ENCODE data around the gene WDPCP. TPM values are rescaled to one million over a fixed set of nuclear protein-coding genes. Genes with fewer than 3 reads are reported as not detected.

The WDPCP gene
- total and polyA plus RNA-seq, 2 of the 13 experiments (the other 11 are each of a cell fraction or from before 2014, with no cell fraction given), result 2.9 to 5.2 TPM

DNA sequence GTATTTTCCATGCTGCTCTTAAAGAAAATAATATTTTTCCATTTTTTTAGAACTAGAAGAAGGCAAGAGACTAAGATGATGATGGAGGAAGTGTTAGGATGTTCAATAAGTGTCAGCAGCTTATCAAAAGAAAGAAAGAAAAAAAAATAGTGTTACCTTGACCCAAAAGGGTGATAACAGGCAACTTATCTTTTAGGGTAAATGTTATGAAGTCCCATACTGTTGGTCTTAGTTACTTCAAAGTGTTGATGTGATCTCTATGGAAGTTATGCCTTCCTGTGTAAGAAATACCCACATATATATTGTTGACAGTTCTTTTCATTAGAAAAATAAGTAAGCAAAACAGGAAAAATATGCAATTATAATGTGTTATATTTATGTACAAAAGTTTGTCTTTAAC lies 394.1 kb downstream of the WDPCP start (continued):
- TF ChIP-seq, protein P1, sequence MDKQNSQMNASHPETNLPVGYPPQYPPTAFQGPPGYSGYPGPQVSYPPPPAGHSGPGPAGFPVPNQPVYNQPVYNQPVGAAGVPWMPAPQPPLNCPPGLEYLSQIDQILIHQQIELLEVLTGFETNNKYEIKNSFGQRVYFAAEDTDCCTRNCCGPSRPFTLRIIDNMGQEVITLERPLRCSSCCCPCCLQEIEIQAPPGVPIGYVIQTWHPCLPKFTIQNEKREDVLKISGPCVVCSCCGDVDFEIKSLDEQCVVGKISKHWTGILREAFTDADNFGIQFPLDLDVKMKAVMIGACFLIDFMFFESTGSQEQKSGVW (CRISPR knock-in tag; IDR thresholded peaks at IDR 0.05; ENCODE audit: borderline replicate concordance), result no peak
- peak; percentile 13; the same call in 1 of the 2 replicates for TF ChIP-seq ATF1 (CRISPR knock-in tag; IDR thresholded peaks at IDR 0.05)
- TF ChIP-seq ZNF160 (CRISPR knock-in tag; IDR thresholded peaks at IDR 0.05), result no peak
- no peak for TF ChIP-seq CREB1 (IDR thresholded peaks at IDR 0.05)
- TF ChIP-seq CREB1 (CRISPR knock-in tag; IDR thresholded peaks at IDR 0.05), result no peak
- no peak for TF ChIP-seq ZNF746 (CRISPR knock-in tag; IDR thresholded peaks at IDR 0.05)
- TF ChIP-seq SNRNP70 (IDR thresholded peaks at IDR 0.05; ENCODE audit: low read depth, low read length), result no peak
- TF ChIP-seq, protein P2, sequence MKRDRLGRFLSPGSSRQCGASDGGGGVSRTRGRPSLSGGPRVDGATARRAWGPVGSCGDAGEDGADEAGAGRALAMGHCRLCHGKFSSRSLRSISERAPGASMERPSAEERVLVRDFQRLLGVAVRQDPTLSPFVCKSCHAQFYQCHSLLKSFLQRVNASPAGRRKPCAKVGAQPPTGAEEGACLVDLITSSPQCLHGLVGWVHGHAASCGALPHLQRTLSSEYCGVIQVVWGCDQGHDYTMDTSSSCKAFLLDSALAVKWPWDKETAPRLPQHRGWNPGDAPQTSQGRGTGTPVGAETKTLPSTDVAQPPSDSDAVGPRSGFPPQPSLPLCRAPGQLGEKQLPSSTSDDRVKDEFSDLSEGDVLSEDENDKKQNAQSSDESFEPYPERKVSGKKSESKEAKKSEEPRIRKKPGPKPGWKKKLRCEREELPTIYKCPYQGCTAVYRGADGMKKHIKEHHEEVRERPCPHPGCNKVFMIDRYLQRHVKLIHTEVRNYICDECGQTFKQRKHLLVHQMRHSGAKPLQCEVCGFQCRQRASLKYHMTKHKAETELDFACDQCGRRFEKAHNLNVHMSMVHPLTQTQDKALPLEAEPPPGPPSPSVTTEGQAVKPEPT (CRISPR knock-in tag; IDR thresholded peaks at IDR 0.05; ENCODE audit: low read depth), result no peak
- TF ChIP-seq FOSL2 (CRISPR knock-in tag; IDR thresholded peaks at IDR 0.05), result no peak
- TF ChIP-seq, protein P3, sequence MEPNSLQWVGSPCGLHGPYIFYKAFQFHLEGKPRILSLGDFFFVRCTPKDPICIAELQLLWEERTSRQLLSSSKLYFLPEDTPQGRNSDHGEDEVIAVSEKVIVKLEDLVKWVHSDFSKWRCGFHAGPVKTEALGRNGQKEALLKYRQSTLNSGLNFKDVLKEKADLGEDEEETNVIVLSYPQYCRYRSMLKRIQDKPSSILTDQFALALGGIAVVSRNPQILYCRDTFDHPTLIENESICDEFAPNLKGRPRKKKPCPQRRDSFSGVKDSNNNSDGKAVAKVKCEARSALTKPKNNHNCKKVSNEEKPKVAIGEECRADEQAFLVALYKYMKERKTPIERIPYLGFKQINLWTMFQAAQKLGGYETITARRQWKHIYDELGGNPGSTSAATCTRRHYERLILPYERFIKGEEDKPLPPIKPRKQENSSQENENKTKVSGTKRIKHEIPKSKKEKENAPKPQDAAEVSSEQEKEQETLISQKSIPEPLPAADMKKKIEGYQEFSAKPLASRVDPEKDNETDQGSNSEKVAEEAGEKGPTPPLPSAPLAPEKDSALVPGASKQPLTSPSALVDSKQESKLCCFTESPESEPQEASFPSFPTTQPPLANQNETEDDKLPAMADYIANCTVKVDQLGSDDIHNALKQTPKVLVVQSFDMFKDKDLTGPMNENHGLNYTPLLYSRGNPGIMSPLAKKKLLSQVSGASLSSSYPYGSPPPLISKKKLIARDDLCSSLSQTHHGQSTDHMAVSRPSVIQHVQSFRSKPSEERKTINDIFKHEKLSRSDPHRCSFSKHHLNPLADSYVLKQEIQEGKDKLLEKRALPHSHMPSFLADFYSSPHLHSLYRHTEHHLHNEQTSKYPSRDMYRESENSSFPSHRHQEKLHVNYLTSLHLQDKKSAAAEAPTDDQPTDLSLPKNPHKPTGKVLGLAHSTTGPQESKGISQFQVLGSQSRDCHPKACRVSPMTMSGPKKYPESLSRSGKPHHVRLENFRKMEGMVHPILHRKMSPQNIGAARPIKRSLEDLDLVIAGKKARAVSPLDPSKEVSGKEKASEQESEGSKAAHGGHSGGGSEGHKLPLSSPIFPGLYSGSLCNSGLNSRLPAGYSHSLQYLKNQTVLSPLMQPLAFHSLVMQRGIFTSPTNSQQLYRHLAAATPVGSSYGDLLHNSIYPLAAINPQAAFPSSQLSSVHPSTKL (CRISPR knock-in tag; IDR thresholded peaks at IDR 0.05), result peak; percentile 97
- no peak for TF ChIP-seq GPN1 (CRISPR knock-in tag; IDR thresholded peaks at IDR 0.05; ENCODE audit: borderline replicate concordance)
- TF ChIP-seq NFIC (IDR thresholded peaks at IDR 0.05; ENCODE audit: low read length), result peak; percentile 95
- TF ChIP-seq, protein P4, sequence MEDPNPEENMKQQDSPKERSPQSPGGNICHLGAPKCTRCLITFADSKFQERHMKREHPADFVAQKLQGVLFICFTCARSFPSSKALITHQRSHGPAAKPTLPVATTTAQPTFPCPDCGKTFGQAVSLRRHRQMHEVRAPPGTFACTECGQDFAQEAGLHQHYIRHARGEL (CRISPR knock-in tag; IDR thresholded peaks at IDR 0.05), result no peak
- TF ChIP-seq SETDB1 (CRISPR knock-in tag; IDR thresholded peaks at IDR 0.05; ENCODE audit: borderline replicate concordance), result no peak
- TF ChIP-seq CBX2 (IDR thresholded peaks at IDR 0.05; ENCODE audit: low read depth, low read length), result no peak
- TF ChIP-seq CBX2 (CRISPR knock-in tag; IDR thresholded peaks at IDR 0.05; ENCODE audit: low read depth), result no peak
- TF ChIP-seq, protein P5, sequence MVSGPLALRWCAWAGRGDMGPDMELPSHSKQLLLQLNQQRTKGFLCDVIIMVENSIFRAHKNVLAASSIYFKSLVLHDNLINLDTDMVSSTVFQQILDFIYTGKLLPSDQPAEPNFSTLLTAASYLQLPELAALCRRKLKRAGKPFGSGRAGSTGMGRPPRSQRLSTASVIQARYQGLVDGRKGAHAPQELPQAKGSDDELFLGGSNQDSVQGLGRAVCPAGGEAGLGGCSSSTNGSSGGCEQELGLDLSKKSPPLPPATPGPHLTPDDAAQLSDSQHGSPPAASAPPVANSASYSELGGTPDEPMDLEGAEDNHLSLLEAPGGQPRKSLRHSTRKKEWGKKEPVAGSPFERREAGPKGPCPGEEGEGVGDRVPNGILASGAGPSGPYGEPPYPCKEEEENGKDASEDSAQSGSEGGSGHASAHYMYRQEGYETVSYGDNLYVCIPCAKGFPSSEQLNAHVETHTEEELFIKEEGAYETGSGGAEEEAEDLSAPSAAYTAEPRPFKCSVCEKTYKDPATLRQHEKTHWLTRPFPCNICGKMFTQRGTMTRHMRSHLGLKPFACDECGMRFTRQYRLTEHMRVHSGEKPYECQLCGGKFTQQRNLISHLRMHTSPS (CRISPR knock-in tag; IDR thresholded peaks at IDR 0.05; ENCODE audit: low read depth), result no peak
- peak; percentile 80 for TF ChIP-seq ETV5 (CRISPR knock-in tag; IDR thresholded peaks at IDR 0.05; ENCODE audit: borderline replicate concordance)
- TF ChIP-seq FLYWCH1 (CRISPR knock-in tag; IDR thresholded peaks at IDR 0.05), result no peak
- no peak; the same call in 1 of the 2 replicates for TF ChIP-seq KDM3A (CRISPR knock-in tag; IDR thresholded peaks at IDR 0.05; ENCODE audit: low read depth)
- peak; percentile 30; the same call in 1 of the 2 replicates for TF ChIP-seq MXD4 (CRISPR knock-in tag; IDR thresholded peaks at IDR 0.05)
- TF ChIP-seq ZMYM3 (CRISPR knock-in tag; IDR thresholded peaks at IDR 0.05), result no peak
- no peak for TF ChIP-seq JDP2 (CRISPR knock-in tag; IDR thresholded peaks at IDR 0.05; ENCODE audit: borderline replicate concordance)
- no peak for TF ChIP-seq JUN (CRISPR knock-in tag; IDR thresholded peaks at IDR 0.05)
- TF ChIP-seq SIN3B (IDR thresholded peaks at IDR 0.05; ENCODE audit: low read length), result no peak

Data from HepG2 (cell line).